Fibroblast of lung (primary cell): ENCODE results near the gene SMTN. TPM values are rescaled to one million over a fixed set of nuclear protein-coding genes. Genes with fewer than 3 reads are reported as not detected.

Experiments
- DNase-seq, 2 donors: peaks; one replicate each; pipeline versions ENCODE4 v3.0.0 to v3.0.0-alpha.2; 2010; ENCODE audit warnings: low read depth in 2 of 2
- H2AFZ ChIP-seq: 2 replicates; pipeline ENCODE4 v1.5.1; 2012; ENCODE audit warnings: low read length, control low read depth, inconsistent platforms
- H3K27ac ChIP-seq: 2 replicates; pipeline ENCODE4 v1.5.1; 2011; ENCODE audit warnings: low read length, control low read depth; ENCODE audit not compliant: insufficient read depth
- H3K27me3 ChIP-seq: 2 replicates; pipeline ENCODE4 v1.5.1; 2011; ENCODE audit warnings: mild to moderate bottlenecking, low read length; ENCODE audit not compliant: control insufficient read depth, insufficient read depth
- H3K36me3 ChIP-seq: 2 replicates; pipeline ENCODE4 v1.5.1; 2011; ENCODE audit warnings: low read length; ENCODE audit not compliant: control insufficient read depth, insufficient read depth
- H3K4me1 ChIP-seq: 2 replicates; pipeline ENCODE4 v1.5.1; 2011; ENCODE audit warnings: low read length; ENCODE audit not compliant: control insufficient read depth, insufficient read depth; ENCODE audit errors: extremely low read depth
- H3K4me2 ChIP-seq: 2 replicates; pipeline ENCODE4 v1.5.1; 2011; ENCODE audit warnings: low read length, control low read depth; ENCODE audit not compliant: insufficient read depth; ENCODE audit errors: extremely low read depth
- H3K4me3 ChIP-seq, 4 experiments: fragments of 200-600 bp in 1 of 4; sonication (generic) in 1 of 4; replicated peaks in 1 of 4; 2 replicates each; pipeline ENCODE4 v1.5.1; 2011 to 2016; ENCODE audit warnings: low read length in 4 of 4, low read depth in 3 of 4, mild to moderate bottlenecking in 3 of 4, control low read depth in 2 of 4, inconsistent platforms in 1 of 4, mixed read lengths in 1 of 4; ENCODE audit not compliant: insufficient read depth in 1 of 4; ENCODE audit errors: control extremely low read depth in 1 of 4
- H3K79me2 ChIP-seq: 2 replicates; pipeline ENCODE4 v1.5.1; 2012; ENCODE audit warnings: mild to moderate bottlenecking, low read length, inconsistent platforms; ENCODE audit not compliant: control insufficient read depth, insufficient read depth
- H3K9ac ChIP-seq: 2 replicates; pipeline ENCODE4 v1.5.1; 2011; ENCODE audit warnings: mild to moderate bottlenecking, low read length, control low read depth; ENCODE audit not compliant: insufficient read depth
- H3K9me3 ChIP-seq: 2 replicates; pipeline ENCODE4 v1.5.1; 2012; ENCODE audit warnings: low read depth, low read length; ENCODE audit not compliant: control insufficient read depth, insufficient read depth
- H4K20me1 ChIP-seq: 2 replicates; pipeline ENCODE4 v1.5.1; 2011; ENCODE audit warnings: low read length; ENCODE audit not compliant: control insufficient read depth, insufficient read depth; ENCODE audit errors: extremely low read depth
- EZH2 ChIP-seq: IDR thresholded peaks from 2 replicates; pipeline ENCODE4 v1.5.1; 2012; ENCODE audit warnings: low read length, control low read depth, mild to moderate bottlenecking; ENCODE audit errors: missing control alignments
- polyA plus RNA-seq, 2 donors: library from polyadenylated mRNA; depleted of rRNA in 1 of 2; stranded (reverse) in 1 of 2; unstranded in 1 of 2; fragments of >200 nt; gene quantifications; 2 replicates each; pipeline ENCODE4 v1.2.1, GENCODE V29; 2011 to 2012; ENCODE audit warnings: missing spikeins in 1 of 2
- total RNA-seq: library from RNA; depleted of rRNA; stranded (reverse); fragments of >200 nt; gene quantifications from 2 replicates; pipeline ENCODE4 v1.2.1, GENCODE V29; 2014
- TF ChIP-seq, protein P1 (sequence below), 2 donors: IDR thresholded peaks in 1 of 2; conservative IDR thresholded peaks in 1 of 2; 1 replicate in 1 of 2; 2 replicates in 1 of 2; pipeline ENCODE4 v1.5.1; 2011 to 2012; ENCODE audit warnings: low read length in 2 of 2, control low read depth in 1 of 2, inconsistent platforms in 1 of 2, low read depth in 1 of 2, mild to moderate bottlenecking in 1 of 2

SMTN gene
- total and polyA plus RNA-seq, 2 donors (not counting 1 experiment from before 2014, with no cell fraction given): 43.7 to 95.1 TPM

DNA sequence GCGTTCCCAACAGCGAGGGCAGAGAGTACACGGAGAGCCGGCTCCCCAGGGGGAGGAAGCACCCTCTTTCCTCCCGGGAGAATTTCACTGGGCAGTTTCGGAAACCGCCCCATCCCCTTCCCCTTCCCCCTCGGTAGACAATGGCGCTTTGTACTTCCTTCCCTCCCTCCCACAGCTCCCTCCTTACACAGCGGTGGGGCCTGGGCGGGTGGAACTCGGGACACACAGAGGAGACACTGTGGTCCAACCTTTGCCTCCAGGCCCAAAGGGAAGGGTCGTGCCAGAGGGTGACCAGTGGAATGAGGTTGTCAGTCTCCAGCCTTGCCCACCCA is 4.3 kb downstream of the SMTN start:
- no peak for TF ChIP-seq EZH2
- TF ChIP-seq, protein P1, sequence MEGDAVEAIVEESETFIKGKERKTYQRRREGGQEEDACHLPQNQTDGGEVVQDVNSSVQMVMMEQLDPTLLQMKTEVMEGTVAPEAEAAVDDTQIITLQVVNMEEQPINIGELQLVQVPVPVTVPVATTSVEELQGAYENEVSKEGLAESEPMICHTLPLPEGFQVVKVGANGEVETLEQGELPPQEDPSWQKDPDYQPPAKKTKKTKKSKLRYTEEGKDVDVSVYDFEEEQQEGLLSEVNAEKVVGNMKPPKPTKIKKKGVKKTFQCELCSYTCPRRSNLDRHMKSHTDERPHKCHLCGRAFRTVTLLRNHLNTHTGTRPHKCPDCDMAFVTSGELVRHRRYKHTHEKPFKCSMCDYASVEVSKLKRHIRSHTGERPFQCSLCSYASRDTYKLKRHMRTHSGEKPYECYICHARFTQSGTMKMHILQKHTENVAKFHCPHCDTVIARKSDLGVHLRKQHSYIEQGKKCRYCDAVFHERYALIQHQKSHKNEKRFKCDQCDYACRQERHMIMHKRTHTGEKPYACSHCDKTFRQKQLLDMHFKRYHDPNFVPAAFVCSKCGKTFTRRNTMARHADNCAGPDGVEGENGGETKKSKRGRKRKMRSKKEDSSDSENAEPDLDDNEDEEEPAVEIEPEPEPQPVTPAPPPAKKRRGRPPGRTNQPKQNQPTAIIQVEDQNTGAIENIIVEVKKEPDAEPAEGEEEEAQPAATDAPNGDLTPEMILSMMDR (conservative IDR thresholded peaks at IDR 0.05 in 1 of 2, IDR thresholded peaks at IDR 0.05 in 1 of 2; ENCODE audit: low read depth in 1 of 2, low read length in 2 of 2): no peak
- H3K4me2 ChIP-seq: peak overlapping the region; percentile 93
- H3K4me3 ChIP-seq: peak overlapping the region; percentile 37 to 98 (median 42)
- peaks cover 78% of the 10 kb centered on the region for H3K79me2 ChIP-seq
- H3K27me3 ChIP-seq: no peaks in the 10 kb centered on the region
- H3K9ac ChIP-seq: peak overlapping the region; percentile 76
- peaks cover 44% of the 10 kb centered on the region for H3K36me3 ChIP-seq
- peak overlapping the region; percentile 87 for H3K27ac ChIP-seq
- no peaks in the 10 kb centered on the region for H4K20me1 ChIP-seq
- no peaks in the 10 kb centered on the region for H3K9me3 ChIP-seq
- peaks cover 21% of the 10 kb centered on the region for H3K4me1 ChIP-seq
- H2AFZ ChIP-seq: no peak overlapping the region
- no peak for DNase-seq

GRCh38 chr22:31085928-31086327 is 4.8 kb downstream of the SMTN start:
- peak overlapping the region; percentile 93 for H3K4me2 ChIP-seq
- H4K20me1 ChIP-seq: no peaks in the 10 kb centered on the region
- no peaks in the 10 kb centered on the region for H3K27me3 ChIP-seq
- no peak overlapping the region for H3K9ac ChIP-seq
- H3K79me2 ChIP-seq: peaks cover 80% of the 10 kb centered on the region
- H3K27ac ChIP-seq: peak overlapping the region; percentile 87
- no peak overlapping the region for H2AFZ ChIP-seq
- no peak for DNase-seq
- peaks cover 21% of the 10 kb centered on the region for H3K4me1 ChIP-seq
- peak overlapping the region in 2 of 4 experiments; percentile 41 to 98 for H3K4me3 ChIP-seq
- no peak for TF ChIP-seq EZH2
- TF ChIP-seq, protein P1 (conservative IDR thresholded peaks at IDR 0.05 in 1 of 2, IDR thresholded peaks at IDR 0.05 in 1 of 2; ENCODE audit: low read depth in 1 of 2, low read length in 2 of 2): no peak
- peaks cover 49% of the 10 kb centered on the region for H3K36me3 ChIP-seq
- H3K9me3 ChIP-seq: no peaks in the 10 kb centered on the region

- Histone ChIP-seq H3K27me3 (no peaks in the 10 kb centered on the region), H3K27ac (no peak overlapping the region), H2AFZ (no peak overlapping the region), H3K79me2 (peaks cover 76% of the 10 kb centered on the region), H4K20me1 (no peaks in the 10 kb centered on the region), H3K4me2 (peak overlapping the region; percentile 25), H3K4me1 (peaks cover 21% of the 10 kb centered on the region), H3K9ac (no peak overlapping the region), H3K4me3 (no peak overlapping the region), H3K9me3 (no peaks in the 10 kb centered on the region), H3K36me3 (peaks cover 58% of the 10 kb centered on the region)
- DNase-seq: no peak
- TF ChIP-seq, protein P1 (conservative IDR thresholded peaks at IDR 0.05 in 1 of 2, IDR thresholded peaks at IDR 0.05 in 1 of 2; ENCODE audit: low read depth in 1 of 2, low read length in 2 of 2): no peak
- no peak for TF ChIP-seq EZH2
Observed at GRCh38 chr22:31086703-31087330, 5.7 kb downstream of the SMTN start.
